Jurkat, Clone E6-1 (cell line): Measurements from ENCODE around the gene L1CAM.

Source experiments
- DNase-seq: peaks from one replicate; pipeline ENCODE4 v3.0.0-alpha.2; 2011; ENCODE audit warnings: low read depth, low spot score
- H3K4me3 ChIP-seq: 2 replicates; pipeline ENCODE4 v1.5.1; 2011; ENCODE audit warnings: mild to moderate bottlenecking, low read length, control low read depth, moderate library complexity

L1CAM gene

GRCh38 chrX:153925387-153925738 is 39.4 kb upstream of the L1CAM start:
- H3K4me3 ChIP-seq: peak overlapping the region; percentile 85

GRCh38 chrX:153924149-153924861 is 38.3 kb upstream of the L1CAM start:
- H3K4me3 ChIP-seq: peak overlapping the region; percentile 85
- no peak for DNase-seq

More at GRCh38 chrX:153925387-153925738, 39.4 kb upstream of the L1CAM start:
- DNase-seq: no peak

GRCh38 chrX:153922932-153923857 is 37.2 kb upstream of the L1CAM start:
- no peak for DNase-seq
- no peak overlapping the region for H3K4me3 ChIP-seq

GRCh38 chrX:153921511-153922446 is 35.8 kb upstream of the L1CAM start:
- DNase-seq: no peak
- no peak overlapping the region for H3K4me3 ChIP-seq

- DNase-seq: no peak
- H3K4me3 ChIP-seq: no peak overlapping the region
These were observed 35.1 kb upstream of the L1CAM start for GRCh38 chrX:153921070-153921469.

GRCh38 chrX:153920546-153920945 is 34.6 kb upstream of the L1CAM start:
- H3K4me3 ChIP-seq: no peak overlapping the region
- DNase-seq: no peak

GRCh38 chrX:153919281-153919680 is 33.3 kb upstream of the L1CAM start:
- DNase-seq: no peak
- H3K4me3 ChIP-seq: no peak overlapping the region

- no peak for DNase-seq
These were observed 31.9 kb upstream of the L1CAM start for GRCh38 chrX:153917869-153918268.

GRCh38 chrX:153913701-153914100 is 27.7 kb upstream of the L1CAM start:
- DNase-seq: no peak
- no peak overlapping the region for H3K4me3 ChIP-seq

More at GRCh38 chrX:153917869-153918268, 31.9 kb upstream of the L1CAM start:
- no peak overlapping the region for H3K4me3 ChIP-seq

GRCh38 chrX:153913211-153913610 is 27.2 kb upstream of the L1CAM start:
- DNase-seq: no peak
- no peak overlapping the region for H3K4me3 ChIP-seq

- DNase-seq: peak; percentile 47
- no peak overlapping the region for H3K4me3 ChIP-seq
These were observed 25.8 kb upstream of the L1CAM start for GRCh38 chrX:153911798-153912197.

- DNase-seq: no peak
- H3K4me3 ChIP-seq: no peak overlapping the region
These were observed 24.5 kb upstream of the L1CAM start for GRCh38 chrX:153910446-153910845.

GRCh38 chrX:153909980-153910360 is 24.0 kb upstream of the L1CAM start:
- DNase-seq: no peak
- no peak overlapping the region for H3K4me3 ChIP-seq

GRCh38 chrX:153909024-153909979 is 23.3 kb upstream of the L1CAM start:
- DNase-seq: no peak
- no peak overlapping the region for H3K4me3 ChIP-seq

- H3K4me3 ChIP-seq: no peak overlapping the region
- DNase-seq: no peak
These were observed 22.4 kb upstream of the L1CAM start for GRCh38 chrX:153908219-153908860.

GRCh38 chrX:153907456-153907855 is 21.5 kb upstream of the L1CAM start:
- H3K4me3 ChIP-seq: no peak overlapping the region
- no peak for DNase-seq

- no peak overlapping the region for H3K4me3 ChIP-seq
- DNase-seq: no peak
These were observed 20.3 kb upstream of the L1CAM start for GRCh38 chrX:153906126-153906917.
